ENCODE measurements around the gene UNK. TPM values are rescaled to one million over a fixed set of nuclear protein-coding genes. Genes with fewer than 3 reads are reported as not detected.
A peak's percentile ranks its signal among the peaks of the same experiment; 100 is the strongest.

The UNK gene
- total and polyA plus RNA-seq, 4 donors = 4.0 to 16.4 (median 8.9) TPM

- no peak overlapping the region for H3K4me3 ChIP-seq (ENCODE audit: low read depth in 1 of 3, low read length in 3 of 3)
- TF ChIP-seq GABPA (IDR thresholded peaks at IDR 0.05 in 1 of 2, conservative IDR thresholded peaks at IDR 0.05 in 1 of 2) (no peak), JUND (IDR thresholded peaks at IDR 0.05) (no peak), HNF4A (conservative IDR thresholded peaks at IDR 0.05) (no peak), RXRA (IDR thresholded peaks at IDR 0.05) (no peak), ATF3 (IDR thresholded peaks at IDR 0.05) (no peak), FOXA1 (IDR thresholded peaks at IDR 0.05) (no peak), ZBTB33 (IDR thresholded peaks at IDR 0.05) (no peak), HNF4G (IDR thresholded peaks at IDR 0.05) (no peak), YY1 (IDR thresholded peaks at IDR 0.05) (no peak), TAF1 (conservative IDR thresholded peaks at IDR 0.05) (no peak), SP1 (IDR thresholded peaks at IDR 0.05) (no peak), NR2F2 (IDR thresholded peaks at IDR 0.05) (no peak)
- DNase-seq (ENCODE audit: low spot score) = no peak
- H3K4me1 ChIP-seq (ENCODE audit: control insufficient read depth in 4 of 4, insufficient read depth in 4 of 4, low read length in 3 of 4) = peaks cover 12 to 39% (median 23%) of the 10 kb centered on the region in 4 donors
- H3K9me3 ChIP-seq (ENCODE audit: control insufficient read depth in 4 of 4, low read length in 3 of 4) = no peaks in the 10 kb centered on the region
- 94% methylated on average over 38 of the region's 38 CpGs for WGBS
- H3K9ac ChIP-seq (ENCODE audit: low read depth in 1 of 2, low read length in 2 of 2) = no peak overlapping the region
- no peaks in the 10 kb centered on the region for H3K27me3 ChIP-seq (ENCODE audit: control insufficient read depth in 4 of 4, insufficient read depth in 4 of 4, low read length in 3 of 4)
- H3K36me3 ChIP-seq (ENCODE audit: control insufficient read depth in 4 of 4, insufficient read depth in 3 of 4, low read depth in 1 of 4, low read length in 3 of 4) = peaks cover 0 to 7% (median 3%) of the 10 kb centered on the region in 4 donors
- H3K27ac ChIP-seq (ENCODE audit: low read depth in 1 of 2, low read length in 2 of 2) = peak overlapping the region in 1 of 2 donors; percentile 95
Observed at GRCh38 chr17:75874323-75875181, 89.9 kb downstream of the UNK start.

Other genes with a start within 250 kb of the UNK start
- 10 to 100 TPM; 21.2 to 34.4 TPM for gene MYO15B, start 197.0 kb upstream of the UNK start, total RNA-seq
- 10 to 100 TPM; 13.3 to 14.8 TPM for gene MYO15B, start 197.0 kb upstream of the UNK start, polyA plus RNA-seq
- gene SMIM5, start 151.4 kb upstream of the UNK start, total RNA-seq = 10 to 100 TPM in 1 of 2 donors, under 1 TPM in 1; 0.25 to 54.9 TPM
- under 1 TPM; 0.10 TPM for gene SMIM5, start 151.4 kb upstream of the UNK start, polyA plus RNA-seq
- gene RECQL5, start 117.7 kb upstream of the UNK start, total RNA-seq = 10 to 100 TPM; 12.1 to 15.1 TPM
- gene RECQL5, start 117.7 kb upstream of the UNK start, polyA plus RNA-seq = 10 to 100 TPM in 1 of 2 donors, 1 to 10 TPM in 1; 8.3 to 10.9 TPM
- 10 to 100 TPM; 20.9 to 32.5 TPM for gene SAP30BP, start 117.5 kb upstream of the UNK start, total RNA-seq
- gene SAP30BP, start 117.5 kb upstream of the UNK start, polyA plus RNA-seq = 10 to 100 TPM; 27.9 to 33.4 TPM
- 1 to 10 TPM in 1 of 2 donors, under 1 TPM in 1; 0.42 to 1.2 TPM for gene ITGB4, start 63.3 kb upstream of the UNK start, total RNA-seq
- 1 to 10 TPM; 1.3 to 1.4 TPM for gene ITGB4, start 63.3 kb upstream of the UNK start, polyA plus RNA-seq
- 100 to 1,000 TPM in 1 of 2 donors, 10 to 100 TPM in 1; 80.3 to 111 TPM for gene GALK1, start 19.6 kb upstream of the UNK start, total RNA-seq
- gene GALK1, start 19.6 kb upstream of the UNK start, polyA plus RNA-seq = 100 to 1,000 TPM in 1 of 2 donors, 10 to 100 TPM in 1; 59.0 to 230 TPM
- gene UNC13D, start 59.6 kb downstream of the UNK start, total RNA-seq = 10 to 100 TPM; 10.3 to 22.9 TPM
- gene UNC13D, start 59.6 kb downstream of the UNK start, polyA plus RNA-seq = 1 to 10 TPM; 2.1 to 4.9 TPM
- 10 to 100 TPM; 29.0 to 32.5 TPM for gene WBP2, start 70.5 kb downstream of the UNK start, total RNA-seq
- 10 to 100 TPM; 70.7 to 99.4 TPM for gene WBP2, start 70.5 kb downstream of the UNK start, polyA plus RNA-seq
- 10 to 100 TPM in 1 of 2 donors, 1 to 10 TPM in 1; 6.9 to 15.4 TPM for gene TRIM47, start 93.8 kb downstream of the UNK start, total RNA-seq
- gene TRIM47, start 93.8 kb downstream of the UNK start, polyA plus RNA-seq = 10 to 100 TPM; 12.2 to 18.5 TPM
- gene TRIM65, start 112.1 kb downstream of the UNK start, total RNA-seq = 1 to 10 TPM; 7.7 to 8.6 TPM
- 1 to 10 TPM; 1.5 to 5.3 TPM for gene TRIM65, start 112.1 kb downstream of the UNK start, polyA plus RNA-seq
- gene MRPL38, start 120.1 kb downstream of the UNK start, total RNA-seq = 10 to 100 TPM; 23.0 to 43.9 TPM
- gene MRPL38, start 120.1 kb downstream of the UNK start, polyA plus RNA-seq = 10 to 100 TPM; 57.1 to 63.9 TPM
- 1 to 10 TPM; 2.3 to 5.6 TPM for gene FBF1, start 156.2 kb downstream of the UNK start, total RNA-seq
- gene FBF1, start 156.2 kb downstream of the UNK start, polyA plus RNA-seq = 1 to 10 TPM in 1 of 2 donors, under 1 TPM in 1; 0.39 to 1.2 TPM
- 100 to 1,000 TPM in 1 of 2 donors, 10 to 100 TPM in 1; 81.1 to 293 TPM for gene ACOX1, start 194.4 kb downstream of the UNK start, total RNA-seq
- 10 to 100 TPM; 33.3 to 45.7 TPM for gene ACOX1, start 194.4 kb downstream of the UNK start, polyA plus RNA-seq
- 10 to 100 TPM; 12.0 to 18.3 TPM for gene TEN1, start 194.4 kb downstream of the UNK start, total RNA-seq
- 10 to 100 TPM; 14.6 to 30.0 TPM for gene TEN1, start 194.4 kb downstream of the UNK start, polyA plus RNA-seq
- 1 to 10 TPM; 1.5 to 6.3 TPM for gene CDK3, start 216.0 kb downstream of the UNK start, total RNA-seq
- 1 to 10 TPM; 2.6 TPM for gene CDK3, start 216.0 kb downstream of the UNK start, polyA plus RNA-seq
- gene EVPL, start 242.5 kb downstream of the UNK start, total RNA-seq = under 1 TPM in 1 of 2 donors, not detected in 1; 0.33 TPM
- under 1 TPM; 0.03 to 0.21 TPM for gene EVPL, start 242.5 kb downstream of the UNK start, polyA plus RNA-seq